ENCODE measurements around the gene GNAZ. TPM values are rescaled to one million over a fixed set of nuclear protein-coding genes. Genes with fewer than 3 reads are reported as not detected.

The GNAZ gene
- total RNA-seq, 4 donors from 2014 or later: 50.1 to 89.2 (median 55.0) TPM

DNA sequence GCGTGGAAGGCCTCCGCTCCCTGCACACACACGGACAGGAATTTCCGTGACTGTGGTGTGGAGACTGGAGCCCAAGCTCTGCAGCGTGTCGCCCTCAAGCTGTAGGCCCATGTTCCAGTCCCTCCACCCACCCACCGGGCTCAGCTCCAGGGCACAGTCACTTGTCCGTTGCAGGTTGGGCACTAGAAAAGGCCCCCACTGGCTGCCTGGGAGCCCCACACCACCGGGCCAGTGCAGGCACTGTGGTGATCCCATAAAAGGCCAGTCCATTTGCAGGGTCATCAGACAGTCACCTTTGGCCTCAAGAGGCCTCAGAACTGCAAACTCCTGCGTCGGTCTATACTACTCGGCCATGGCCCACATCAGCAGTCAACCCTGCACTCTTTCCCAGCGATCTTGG lies 91.3 kb downstream of the GNAZ start:
- Histone ChIP-seq H3K27ac (no peak overlapping the region), H3K36me3 (peaks cover 0 to 47% of the 10 kb centered on the region in 2 donors), H3K4me1 (peaks cover 0 to 8% (median 0%) of the 10 kb centered on the region in 3 donors), H3K27me3 (no peaks in the 10 kb centered on the region), H3K9me3 (peaks cover 0 to 5% (median 0%) of the 10 kb centered on the region in 3 donors), H3K4me3 (no peak overlapping the region)
- TF ChIP-seq CTCF (IDR thresholded peaks at IDR 0.05): no peak
- no peak for ATAC-seq
- WGBS, 2 donors (ENCODE audit: low coverage in 1 of 2): no CpG with 5 or more reads among the region's 13 CpGs

GRCh38 chr22:23163665-23164064 lies 93.3 kb downstream of the GNAZ start:
- Histone ChIP-seq H3K9me3 (peaks cover 0 to 5% (median 0%) of the 10 kb centered on the region in 3 donors), H3K4me3 (no peak overlapping the region), H3K27me3 (no peaks in the 10 kb centered on the region), H3K4me1 (peaks cover 0 to 8% (median 0%) of the 10 kb centered on the region in 3 donors), H3K36me3 (peaks cover 0 to 37% of the 10 kb centered on the region in 2 donors), H3K27ac (peak overlapping the region in 1 of 4 donors; percentile 16)
- 69% methylated on average over 5 of the region's 8 CpGs; no CpG with 5 or more reads in 1 of the 2 donors for WGBS, 2 donors (ENCODE audit: low coverage in 1 of 2)
- TF ChIP-seq CTCF (IDR thresholded peaks at IDR 0.05) (no peak), POLR2AphosphoS5 (IDR thresholded peaks at IDR 0.05) (peak; percentile 33)
- ATAC-seq: no peak

DNA sequence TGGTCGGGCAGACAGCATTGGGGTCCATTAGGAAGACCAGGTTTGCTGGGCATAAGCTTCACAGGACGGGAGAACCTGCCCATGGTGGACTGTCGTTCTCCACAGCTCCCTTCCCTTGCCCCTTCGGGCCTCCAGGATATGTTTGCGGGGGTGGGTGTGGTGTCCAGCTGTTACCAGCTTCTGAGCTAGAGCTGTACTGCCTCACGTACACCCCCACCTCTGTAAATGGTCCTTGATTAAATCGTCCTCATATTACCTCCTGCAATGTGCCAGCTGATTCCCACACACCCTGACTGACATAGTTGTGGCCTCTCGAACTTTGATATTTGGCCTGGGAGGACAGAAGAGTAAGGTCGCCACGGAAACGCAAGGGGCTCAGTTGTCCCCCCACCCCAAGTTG lies 93.8 kb downstream of the GNAZ start:
- peaks cover 0 to 8% (median 0%) of the 10 kb centered on the region in 3 donors for H3K4me1 ChIP-seq
- H3K9me3 ChIP-seq: peaks cover 0 to 5% (median 0%) of the 10 kb centered on the region in 3 donors
- no peak for ATAC-seq
- H3K27ac ChIP-seq: peak overlapping the region in 1 of 4 donors; percentile 16
- no peaks in the 10 kb centered on the region for H3K27me3 ChIP-seq
- WGBS, 2 donors (ENCODE audit: low coverage in 1 of 2): 57 to 77% methylated on average over 5 of the region's 11 CpGs
- TF ChIP-seq CTCF (IDR thresholded peaks at IDR 0.05): no peak
- no peak for TF ChIP-seq POLR2AphosphoS5 (IDR thresholded peaks at IDR 0.05)
- TF ChIP-seq EP300 (IDR thresholded peaks at IDR 0.05): no peak
- no peak for TF ChIP-seq POLR2A (IDR thresholded peaks at IDR 0.05)
- H3K4me3 ChIP-seq: no peak overlapping the region
- H3K36me3 ChIP-seq: peaks cover 0 to 33% of the 10 kb centered on the region in 2 donors

DNA sequence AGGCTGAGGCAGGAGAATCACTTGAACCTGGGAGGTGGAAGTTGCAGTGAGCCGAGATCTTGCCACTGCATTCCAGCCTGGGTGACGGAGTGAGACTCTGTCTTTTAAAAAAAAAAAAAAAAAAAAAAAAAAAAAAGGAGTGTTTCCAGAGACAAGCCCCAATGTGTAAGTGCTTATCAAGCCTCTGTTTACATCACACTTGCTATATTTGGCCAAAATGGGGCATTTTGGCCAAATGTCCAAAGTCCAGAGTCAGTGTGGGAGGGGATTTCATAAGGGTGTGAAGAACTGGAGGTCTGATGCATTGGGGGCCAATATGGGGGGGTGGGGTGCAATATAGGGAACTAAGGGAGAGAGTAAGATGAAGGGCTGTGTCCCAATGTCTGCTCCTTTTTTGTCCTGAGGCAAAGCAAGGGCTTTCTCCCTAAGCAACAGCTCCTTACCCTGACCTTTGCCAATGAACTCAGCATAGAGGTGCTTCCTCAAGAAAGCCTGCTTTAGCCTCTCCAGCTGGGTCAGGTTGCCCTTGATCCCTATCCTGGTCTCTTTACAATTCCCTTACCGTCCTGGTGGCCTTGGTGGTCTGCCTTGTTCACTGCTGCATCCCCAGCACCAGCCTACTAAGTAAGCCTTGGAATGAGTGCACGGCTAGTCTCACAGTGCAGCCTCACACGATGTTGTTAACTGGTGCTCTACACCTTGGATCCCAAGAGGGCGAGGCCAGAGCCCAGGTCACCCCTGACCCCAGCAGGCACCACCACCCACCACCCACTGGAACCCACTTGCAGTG lies 95.9 kb downstream of the GNAZ start:
- no peaks in the 10 kb centered on the region for H3K27me3 ChIP-seq
- H3K27ac ChIP-seq: no peak overlapping the region
- H3K9me3 ChIP-seq: peaks cover 0 to 5% (median 0%) of the 10 kb centered on the region in 3 donors
- peaks cover 0 to 12% of the 10 kb centered on the region in 2 donors for H3K36me3 ChIP-seq
- WGBS, 2 donors (ENCODE audit: low coverage in 1 of 2): 88% methylated on average over 1 of the region's 6 CpGs; no CpG with 5 or more reads in 1 of the 2 donors
- ATAC-seq: no peak
- TF ChIP-seq EP300 (IDR thresholded peaks at IDR 0.05): no peak
- TF ChIP-seq POLR2AphosphoS5 (IDR thresholded peaks at IDR 0.05): no peak
- no peak for TF ChIP-seq CTCF (IDR thresholded peaks at IDR 0.05)
- TF ChIP-seq POLR2A (IDR thresholded peaks at IDR 0.05): no peak
- H3K4me3 ChIP-seq: no peak overlapping the region
- H3K4me1 ChIP-seq: peaks cover 0 to 8% (median 0%) of the 10 kb centered on the region in 3 donors

Data from gastroesophageal sphincter (tissue), 4 donors.